Nephron progenitor cell (in vitro differentiated cells): ENCODE data around the gene BEAN1.
"Not testable (repeated sequence)": the region's sequence is repeated elsewhere in the genome, so short reads cannot be mapped to it uniquely, and the experiment has no call there.

Experiments used
- DNase-seq: peaks from one replicate; pipeline ENCODE4 v3.0.0; 2021
- H3K27ac Mint-ChIP-seq: 2 replicates; pipeline ENCODE4 v1.8.0; 2021; ENCODE audit warnings: mild to moderate bottlenecking, moderate library complexity, mixed read lengths
- H3K27me3 Mint-ChIP-seq: 2 replicates; pipeline ENCODE4 v1.8.0; 2021; ENCODE audit warnings: mild to moderate bottlenecking, low read depth, mixed read lengths; ENCODE audit not compliant: poor library complexity
- H3K36me3 Mint-ChIP-seq: 2 replicates; pipeline ENCODE4 v1.8.0; 2021; ENCODE audit warnings: low read depth, mixed read lengths
- H3K4me1 Mint-ChIP-seq: 2 replicates; pipeline ENCODE4 v1.8.0; 2021; ENCODE audit warnings: mixed read lengths
- H3K4me3 Mint-ChIP-seq: 2 replicates; pipeline ENCODE4 v1.8.0; 2021; ENCODE audit warnings: mild to moderate bottlenecking, moderate library complexity, mixed read lengths
- H3K9me3 Mint-ChIP-seq: 2 replicates; pipeline ENCODE4 v1.8.0; 2021; ENCODE audit warnings: mild to moderate bottlenecking, moderate library complexity, mixed read lengths
- TF ChIP-seq, protein P1 (sequence below): fragments of 200-600 bp; sonication (generic); IDR thresholded peaks from 2 replicates; pipeline ENCODE4 v1.5.0; 2021; ENCODE audit warnings: antibody characterized with exemption

BEAN1 gene

DNA sequence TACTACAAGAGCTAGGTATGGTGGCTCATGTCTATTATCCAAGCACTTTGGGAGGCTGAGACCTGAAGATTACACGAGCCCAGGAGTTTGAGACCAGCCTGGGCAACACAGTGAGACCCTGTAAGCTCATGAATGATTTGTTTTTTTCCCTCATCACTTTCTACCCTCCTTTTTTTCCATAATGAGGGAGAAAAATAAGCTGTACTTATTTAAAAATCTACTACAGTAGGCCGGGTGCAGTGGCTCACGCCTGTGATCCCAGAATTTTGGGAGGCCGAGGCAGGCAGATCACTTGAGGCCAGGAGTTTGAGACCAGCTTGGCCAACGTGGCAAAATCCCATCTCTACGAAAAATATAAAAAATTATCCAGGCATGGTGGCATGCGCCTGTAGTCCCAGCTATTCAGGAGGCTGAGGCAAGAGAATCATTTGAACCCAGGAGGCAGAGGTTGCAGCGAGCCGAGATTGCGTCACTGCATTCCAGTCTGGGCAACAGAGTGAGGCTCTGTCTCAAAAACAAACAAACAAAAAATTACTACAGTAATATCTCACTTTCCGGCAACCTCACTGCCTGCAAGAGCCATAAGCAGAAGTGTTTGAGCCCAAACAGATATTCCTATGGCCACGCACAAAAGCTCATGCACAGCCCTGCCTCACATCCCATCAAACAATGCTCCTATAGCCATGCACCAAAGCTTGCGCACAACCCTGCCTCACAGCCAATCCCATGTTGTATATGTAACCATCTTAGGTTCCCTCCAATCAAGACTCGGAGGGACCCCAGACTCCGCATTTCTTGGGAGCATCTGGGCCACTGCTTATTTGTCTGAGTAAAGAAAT lies 85.4 kb downstream of the BEAN1 start:
- Mint-ChIP-seq H3K4me1 (peaks cover 26% of the 10 kb centered on the region), H3K36me3 (peaks cover 46% of the 10 kb centered on the region), H3K27me3 (peaks cover 2% of the 10 kb centered on the region), H3K9me3 (no peaks in the 10 kb centered on the region), H3K27ac (no peak overlapping the region), H3K4me3 (no peak overlapping the region)
- DNase-seq: no peak
- TF ChIP-seq, protein P1, sequence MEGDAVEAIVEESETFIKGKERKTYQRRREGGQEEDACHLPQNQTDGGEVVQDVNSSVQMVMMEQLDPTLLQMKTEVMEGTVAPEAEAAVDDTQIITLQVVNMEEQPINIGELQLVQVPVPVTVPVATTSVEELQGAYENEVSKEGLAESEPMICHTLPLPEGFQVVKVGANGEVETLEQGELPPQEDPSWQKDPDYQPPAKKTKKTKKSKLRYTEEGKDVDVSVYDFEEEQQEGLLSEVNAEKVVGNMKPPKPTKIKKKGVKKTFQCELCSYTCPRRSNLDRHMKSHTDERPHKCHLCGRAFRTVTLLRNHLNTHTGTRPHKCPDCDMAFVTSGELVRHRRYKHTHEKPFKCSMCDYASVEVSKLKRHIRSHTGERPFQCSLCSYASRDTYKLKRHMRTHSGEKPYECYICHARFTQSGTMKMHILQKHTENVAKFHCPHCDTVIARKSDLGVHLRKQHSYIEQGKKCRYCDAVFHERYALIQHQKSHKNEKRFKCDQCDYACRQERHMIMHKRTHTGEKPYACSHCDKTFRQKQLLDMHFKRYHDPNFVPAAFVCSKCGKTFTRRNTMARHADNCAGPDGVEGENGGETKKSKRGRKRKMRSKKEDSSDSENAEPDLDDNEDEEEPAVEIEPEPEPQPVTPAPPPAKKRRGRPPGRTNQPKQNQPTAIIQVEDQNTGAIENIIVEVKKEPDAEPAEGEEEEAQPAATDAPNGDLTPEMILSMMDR: no peak

DNA sequence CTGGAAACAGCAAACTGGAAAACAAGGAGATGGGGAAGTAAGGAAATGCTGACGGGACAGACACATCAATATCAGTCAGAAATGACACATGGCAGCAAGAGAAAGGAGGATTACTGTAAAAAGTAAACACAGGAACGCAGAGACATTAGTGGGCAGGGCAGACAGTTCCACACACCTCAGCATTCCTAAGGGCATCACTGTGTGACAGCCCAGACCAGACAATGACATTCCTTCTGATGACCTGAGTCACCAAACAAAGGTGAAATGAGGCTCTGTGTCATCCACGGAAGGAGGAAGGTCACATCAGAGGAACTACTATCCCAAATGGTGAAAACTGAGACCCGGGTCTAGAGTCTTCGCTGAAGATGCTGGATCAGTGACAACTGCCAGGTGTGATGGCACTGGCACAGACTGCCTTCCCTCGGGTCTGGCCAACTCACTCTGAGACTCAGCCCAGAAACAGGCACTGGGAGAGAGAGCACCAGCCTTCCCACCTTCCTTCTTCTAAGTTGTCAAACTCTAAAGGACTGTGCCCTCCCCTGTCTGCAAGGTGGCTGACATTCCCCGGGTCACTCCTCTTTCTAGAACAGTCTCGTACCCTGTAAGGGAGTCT lies 86.1 kb downstream of the BEAN1 start:
- H3K4me1 Mint-ChIP-seq: peaks cover 31% of the 10 kb centered on the region
- H3K9me3 Mint-ChIP-seq: no peaks in the 10 kb centered on the region
- no peak overlapping the region for H3K4me3 Mint-ChIP-seq
- DNase-seq: no peak
- TF ChIP-seq, protein P1: no peak
- H3K27ac Mint-ChIP-seq: no peak overlapping the region
- peaks cover 47% of the 10 kb centered on the region for H3K36me3 Mint-ChIP-seq
- H3K27me3 Mint-ChIP-seq: peaks cover 2% of the 10 kb centered on the region

DNA sequence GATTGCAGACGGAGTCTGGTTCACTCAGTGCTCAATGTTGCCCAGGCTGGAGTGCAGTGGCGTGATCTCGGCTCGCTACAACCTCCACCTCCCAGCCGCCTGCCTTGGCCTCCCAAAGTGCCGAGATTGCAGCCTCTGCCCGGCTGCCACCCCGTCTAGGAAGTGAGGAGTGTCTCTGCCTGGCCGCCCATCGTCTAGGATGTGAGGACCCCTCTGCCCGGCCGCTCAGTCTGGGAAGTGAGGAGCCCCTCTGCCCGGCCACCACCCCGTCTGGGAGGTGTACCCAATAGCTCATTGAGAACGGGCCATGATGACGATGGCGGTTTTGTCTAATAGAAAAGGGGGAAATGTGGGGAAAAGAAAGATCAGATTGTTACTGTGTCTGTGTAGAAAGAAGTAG lies 87.3 kb downstream of the BEAN1 start:
- Mint-ChIP-seq H3K36me3 (peaks cover 53% of the 10 kb centered on the region), H3K4me1 (peaks cover 31% of the 10 kb centered on the region)
- not testable (repeated sequence) for H3K27ac Mint-ChIP-seq, H3K27me3 Mint-ChIP-seq, H3K4me3 Mint-ChIP-seq, H3K9me3 Mint-ChIP-seq, DNase-seq

DNA sequence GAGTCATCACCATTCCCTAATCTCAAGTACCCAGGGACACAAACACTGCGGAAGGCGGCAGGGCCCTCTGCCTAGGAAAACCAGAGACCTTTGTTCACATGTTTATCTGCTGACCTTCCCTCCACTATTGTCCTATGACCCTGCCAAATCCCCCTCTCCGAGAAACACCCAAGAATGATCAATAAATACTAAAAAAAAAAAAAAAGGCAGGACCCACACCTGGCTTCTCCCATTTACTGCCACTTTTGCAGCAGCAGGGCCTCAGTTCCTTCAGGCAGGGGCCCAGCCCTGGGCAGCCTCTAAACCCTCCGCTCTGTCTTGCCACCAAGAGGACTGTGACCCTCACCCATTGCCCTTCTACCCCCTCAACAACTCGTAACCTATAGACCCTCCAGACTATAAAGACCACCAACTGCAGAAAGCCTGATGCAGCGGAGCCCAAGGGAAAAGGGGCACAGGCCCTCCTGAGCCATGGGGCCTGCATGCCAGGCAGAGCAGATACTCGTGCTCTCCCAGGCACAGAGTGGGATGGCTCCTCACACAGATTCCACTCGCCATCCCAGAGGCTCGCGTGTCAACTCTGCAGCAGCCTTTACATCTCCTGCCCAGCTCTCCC lies 88.0 kb downstream of the BEAN1 start:
- H3K27me3 Mint-ChIP-seq, H3K4me3 Mint-ChIP-seq, DNase-seq, H3K9me3 Mint-ChIP-seq: not testable (repeated sequence)
- H3K36me3 Mint-ChIP-seq: peaks cover 60% of the 10 kb centered on the region
- H3K4me1 Mint-ChIP-seq: peaks cover 31% of the 10 kb centered on the region
- peak overlapping the region; percentile 84 for H3K27ac Mint-ChIP-seq

DNA sequence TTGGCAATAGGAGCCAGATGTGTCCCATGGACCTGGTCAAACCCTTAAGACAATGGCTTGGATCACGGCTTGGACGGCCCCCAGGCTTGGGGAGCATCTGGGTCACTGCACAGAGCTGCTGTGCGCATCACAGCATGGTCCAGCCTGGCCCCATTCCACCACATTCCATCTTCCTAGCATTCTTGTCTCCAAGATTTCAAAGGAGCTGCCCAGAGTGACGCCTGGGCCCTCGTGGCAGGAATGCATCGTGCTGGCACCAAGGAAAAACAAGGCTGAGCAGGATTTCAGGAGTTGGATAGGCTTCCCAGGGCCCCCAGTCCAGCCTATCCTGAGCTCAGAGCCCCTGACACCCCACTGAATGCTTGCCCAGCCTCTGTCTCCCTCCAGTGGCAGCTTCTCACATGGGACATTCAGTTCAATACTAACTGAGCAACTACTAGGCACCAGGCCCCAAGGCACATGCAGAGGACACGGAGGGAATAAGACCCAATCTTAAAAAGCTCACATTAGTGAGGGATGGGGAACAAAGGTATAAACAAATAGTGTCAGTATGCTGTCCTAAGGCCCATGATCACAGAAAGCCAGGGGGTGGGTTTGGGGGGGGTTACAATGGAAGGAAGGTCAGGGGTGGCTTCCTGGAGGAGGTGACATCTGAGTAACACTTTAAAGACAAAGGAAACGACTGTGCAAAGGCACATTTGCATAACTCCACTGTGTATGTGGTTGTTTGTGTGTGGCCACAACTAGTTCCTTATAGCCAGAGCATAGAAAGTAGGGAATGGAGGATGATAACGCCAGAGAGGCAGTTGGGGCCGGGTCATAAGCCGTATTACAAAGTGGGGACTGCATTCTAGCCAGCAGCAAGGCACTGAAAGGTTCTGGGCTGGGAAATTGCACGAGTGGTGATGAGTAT lies 88.8 kb downstream of the BEAN1 start:
- H3K36me3 Mint-ChIP-seq: peaks cover 61% of the 10 kb centered on the region
- peaks cover 2% of the 10 kb centered on the region for H3K27me3 Mint-ChIP-seq
- no peak for DNase-seq
- no peaks in the 10 kb centered on the region for H3K9me3 Mint-ChIP-seq
- TF ChIP-seq, protein P1: no peak
- H3K4me3 Mint-ChIP-seq: no peak overlapping the region
- H3K27ac Mint-ChIP-seq: peak overlapping the region; percentile 84
- H3K4me1 Mint-ChIP-seq: peaks cover 31% of the 10 kb centered on the region

DNA sequence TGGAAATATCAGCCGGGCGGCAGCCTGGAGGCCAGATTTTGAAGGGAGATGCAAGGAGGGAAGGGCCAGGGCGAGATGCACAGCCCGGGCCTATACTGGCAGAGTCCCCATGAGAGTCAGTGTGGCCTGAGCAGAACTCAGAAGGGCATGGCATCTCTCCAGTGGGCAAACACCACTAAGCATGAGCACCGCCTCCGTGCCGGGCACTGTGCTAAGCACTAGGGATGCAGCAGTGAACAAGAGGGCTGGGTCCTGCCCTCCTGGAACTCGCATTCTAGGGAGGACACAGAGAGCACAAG lies 89.4 kb downstream of the BEAN1 start:
- TF ChIP-seq, protein P1: no peak
- Mint-ChIP-seq H3K27ac (no peak overlapping the region), H3K9me3 (no peaks in the 10 kb centered on the region), H3K36me3 (peaks cover 61% of the 10 kb centered on the region), H3K4me1 (peaks cover 31% of the 10 kb centered on the region), H3K4me3 (no peak overlapping the region), H3K27me3 (peaks cover 2% of the 10 kb centered on the region)
- DNase-seq: no peak
